Prostate gland (tissue), 2 donors: Measurements from ENCODE around the gene CYS1.

Source experiments
- CTCF ChIP-seq, 4 experiments: fragments of 200-600 bp in 2 of 4; fragments of 450-650 bp in 2 of 4; sonication (generic) in 2 of 4; IDR thresholded peaks; 1 replicate in 3 of 4; 2 replicates in 1 of 4; pipeline ENCODE4 v1.5.1; 2016 to 2019; ENCODE audit warnings: antibody characterized with exemption in 4 of 4, mild to moderate bottlenecking in 2 of 4, moderate library complexity in 2 of 4
- POLR2A ChIP-seq: fragments of 450-650 bp; IDR thresholded peaks from one replicate; pipeline ENCODE4 v1.6.1; 2016; ENCODE audit warnings: antibody characterized with exemption, mild to moderate bottlenecking
- POLR2AphosphoS5 ChIP-seq: sonication (generic); formaldehyde crosslinking; IDR thresholded peaks from one replicate; pipeline ENCODE4 v1.6.1; 2017; ENCODE audit warnings: antibody characterized with exemption

DNA sequence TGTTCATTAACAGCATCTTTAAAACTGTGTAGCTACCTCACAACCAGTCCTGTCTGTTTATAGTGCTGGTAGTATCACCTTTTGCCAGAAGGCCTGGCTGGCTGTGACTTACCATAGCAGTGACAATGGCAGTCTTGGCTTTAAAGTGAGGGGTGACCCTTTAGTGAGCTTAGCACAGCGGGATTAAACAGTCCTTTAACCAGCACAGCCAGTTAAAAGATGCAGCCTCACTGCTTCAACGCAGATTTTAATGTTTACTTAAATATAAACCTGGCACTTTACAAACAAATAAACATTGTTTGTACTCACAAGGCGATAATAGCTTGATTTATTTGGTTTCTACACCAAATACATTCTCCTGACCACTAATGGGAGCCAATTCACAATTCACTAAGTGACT, 49.3 kb upstream of the CYS1 start:
- TF ChIP-seq CTCF (IDR thresholded peaks at IDR 0.05) (no peak), POLR2A (no peak), POLR2AphosphoS5 (no peak)
